Measurements from ENCODE around the gene ST3GAL2.
"Not testable (repeated sequence)": the region's sequence is repeated elsewhere in the genome, so short reads cannot be mapped to it uniquely, and the experiment has no call there.

ST3GAL2 gene

GRCh38 chr16:70332728-70333127 is 106.2 kb downstream of the ST3GAL2 start:
- not testable (repeated sequence) for DNase-seq (ENCODE audit: low read depth)

- DNase-seq (ENCODE audit: low read depth) = no peak
Observed at GRCh38 chr16:70331588-70332358, 107.1 kb downstream of the ST3GAL2 start.

- DNase-seq (ENCODE audit: low read depth) = no peak
Observed at GRCh38 chr16:70331091-70331490, 107.8 kb downstream of the ST3GAL2 start.

Data from T follicular helper cell (primary cell).